Upper lobe of left lung (tissue), 4 donors: ENCODE results near the gene F13A1.

ENCODE experiments used
- CTCF ChIP-seq, 6 experiments: fragments of 450-650 bp in 4 of 6; fragments of 200-600 bp in 2 of 6; sonication (generic) in 2 of 6; IDR thresholded peaks; one replicate each; pipeline ENCODE4 v1.5.1; 2016 to 2019; ENCODE audit warnings: antibody characterized with exemption in 6 of 6
- EP300 ChIP-seq, 4 donors: sonication (generic); formaldehyde crosslinking; IDR thresholded peaks; one replicate each; pipeline ENCODE4 v1.5.1; 2017; ENCODE audit warnings: antibody characterized with exemption in 4 of 4, control low read depth in 2 of 4
- POLR2A ChIP-seq, 4 donors: fragments of 450-650 bp; IDR thresholded peaks; one replicate each; pipeline ENCODE4 v1.5.1; 2016 to 2017; ENCODE audit warnings: antibody characterized with exemption in 4 of 4, mild to moderate bottlenecking in 2 of 4
- POLR2AphosphoS5 ChIP-seq, 2 donors: sonication (generic); formaldehyde crosslinking; IDR thresholded peaks; one replicate each; pipeline ENCODE4 v1.5.1; 2017; ENCODE audit warnings: antibody characterized with exemption in 2 of 2

- no peak for TF ChIP-seq CTCF (IDR thresholded peaks at IDR 0.05)
- no peak for TF ChIP-seq EP300 (IDR thresholded peaks at IDR 0.05)
- no peak for TF ChIP-seq POLR2A (IDR thresholded peaks at IDR 0.05)
- TF ChIP-seq POLR2AphosphoS5 (IDR thresholded peaks at IDR 0.05) = no peak
Observed at GRCh38 chr6:6305575-6305974, 14.9 kb downstream of the F13A1 start.
